OCI-LY7 (cell line): Measurements from ENCODE around the gene CDCA7L. TPM values are rescaled to one million over a fixed set of nuclear protein-coding genes. Genes with fewer than 3 reads are reported as not detected.

Experiments used
- BruUV-seq: library from RNA; stranded (reverse); fragments of 400-500 nt; replicated peaks from 2 replicates; lab custom pipeline; 2021; lab: Mats Ljungman, UMichigan
- CTCF ChIA-PET: fragments of 300-600 bp; sonication (Branson Sonifier 250); formaldehyde crosslinking; loops from one replicate; lab custom pipeline; 2022; ENCODE audit warnings: antibody characterized with exemption; ENCODE audit not compliant: unreplicated experiment; lab: Charles Lee
- POLR2A ChIA-PET: fragments of 300-600 bp; sonication (Branson Sonifier 250); formaldehyde crosslinking; loops from one replicate; lab custom pipeline; 2022; ENCODE audit warnings: antibody characterized with exemption; lab: Charles Lee
- DNase-seq: peaks from one replicate; pipeline ENCODE4 v3.0.0-alpha.2; 2015; ENCODE audit warnings: low spot score
- H2AFZ ChIP-seq: fragments of 200-600 bp; sonication (generic), shearing (Covaris generic); 2 replicates; pipeline ENCODE4 v1.6.1; 2014; ENCODE audit warnings: mild to moderate bottlenecking, antibody characterized with exemption, low read length, moderate library complexity
- H3K27ac ChIP-seq: fragments of 200-600 bp; sonication (generic); 2 replicates; pipeline ENCODE4 v1.5.1; 2014; ENCODE audit warnings: mixed run types, low read depth, mild to moderate bottlenecking, moderate library complexity, low read length, inconsistent platforms; ENCODE audit not compliant: poor library complexity, severe bottlenecking
- H3K36me3 ChIP-seq: fragments of 200-600 bp; sonication (generic); 2 replicates; pipeline ENCODE4 v1.6.1; 2014; ENCODE audit warnings: mild to moderate bottlenecking, antibody characterized with exemption, low read length, moderate library complexity, mixed read lengths; ENCODE audit not compliant: insufficient read depth
- H3K4me1 ChIP-seq: fragments of 200-600 bp; sonication (generic); 2 replicates; pipeline ENCODE4 v1.5.1; 2014; ENCODE audit warnings: mild to moderate bottlenecking, low read length; ENCODE audit not compliant: insufficient read depth, poor library complexity, severe bottlenecking
- H3K4me2 ChIP-seq: fragments of 200-600 bp; sonication (generic); 2 replicates; pipeline ENCODE4 v1.6.1; 2014; ENCODE audit warnings: mild to moderate bottlenecking, low read length
- H3K4me3 ChIP-seq: fragments of 200-600 bp; sonication (generic); 2 replicates; pipeline ENCODE4 v1.5.1; 2014; ENCODE audit warnings: mild to moderate bottlenecking, low read depth, low read length; ENCODE audit not compliant: poor library complexity, severe bottlenecking
- H3K79me2 ChIP-seq: fragments of 200-600 bp; sonication (generic); 2 replicates; pipeline ENCODE4 v1.6.1; 2016; ENCODE audit warnings: low read depth, mild to moderate bottlenecking, low read length, moderate library complexity, mixed read lengths; ENCODE audit not compliant: insufficient read depth
- H3K9me2 ChIP-seq: fragments of 200-600 bp; sonication (generic); 2 replicates; pipeline ENCODE4 v1.6.1; 2016; ENCODE audit warnings: mild to moderate bottlenecking, low read length, mixed read lengths; ENCODE audit not compliant: insufficient read depth
- H3K9me3 ChIP-seq: fragments of 200-600 bp; sonication (generic); 2 replicates; pipeline ENCODE4 v1.6.1; 2014; ENCODE audit warnings: mild to moderate bottlenecking, mixed run types, low read length, mixed read lengths
- H4K20me1 ChIP-seq: fragments of 200-600 bp; sonication (generic); 2 replicates; pipeline ENCODE4 v1.6.1; 2014; ENCODE audit warnings: mild to moderate bottlenecking, antibody characterized with exemption, low read length, moderate library complexity, mixed read lengths; ENCODE audit not compliant: insufficient read depth
- CTCF ChIP-seq: fragments of 200-600 bp; sonication (generic); conservative IDR thresholded peaks from 2 replicates; pipeline ENCODE4 v1.5.1; 2014; ENCODE audit warnings: mild to moderate bottlenecking, antibody characterized with exemption, low read length, moderate library complexity, mixed read lengths
- EZH2phosphoT487 ChIP-seq: fragments of 200-600 bp; sonication (generic); IDR thresholded peaks from 2 replicates; pipeline ENCODE4 v1.6.1; 2018; ENCODE audit warnings: low read depth, borderline replicate concordance, mild to moderate bottlenecking, mixed run types, antibody characterized with exemption, low read length, moderate library complexity, mixed read lengths
- intact Hi-C: fragments of 100-400 bp; cut with micrococcal nuclease; formaldehyde crosslinking; loops from one replicate; pipeline ENCODE4 v1.10.0; 2022; ENCODE audit not compliant: unreplicated experiment
- total RNA-seq, 2 experiments: library from RNA; depleted of rRNA in 1 of 2; stranded (reverse); fragments of >200 nt in 1 of 2; shearing (Covaris generic) in 1 of 2; gene quantifications; 2 replicates each; pipeline ENCODE4 v1.2.3, GENCODE V29; 2014 to 2022

Gene CDCA7L
- total RNA-seq, 2 experiments from 2014 or later: 155 to 173 TPM

- no peak for TF ChIP-seq CTCF
- TF ChIP-seq EZH2phosphoT487: no peak
- CTCF ChIA-PET: no interaction called here
- H3K4me1 ChIP-seq: peaks cover 9% of the 10 kb centered on the region
- no peaks in the 10 kb centered on the region for H3K9me2 ChIP-seq
- intact Hi-C loops: no loop called here
- no peak overlapping the region for H3K4me2 ChIP-seq
- H3K4me3 ChIP-seq: no peak overlapping the region
- DNase-seq: no peak
- no peak overlapping the region for H3K27ac ChIP-seq
- H3K79me2 ChIP-seq: peaks cover 100% of the 10 kb centered on the region
- H3K36me3 ChIP-seq: peaks cover 49% of the 10 kb centered on the region
- no peak overlapping the region for H2AFZ ChIP-seq
- POLR2A ChIA-PET: interaction anchor here (0.6 to 2.5 kb wide), 4 partner anchors 10 to 1189 kb away, joined by 3 to 7 read pairs (median 3); no protein-coding TSS in a partner anchor
- BruUV-seq: no TSS peak
- peaks cover 54% of the 10 kb centered on the region for H4K20me1 ChIP-seq
- H3K9me3 ChIP-seq: no peaks in the 10 kb centered on the region
Measured at GRCh38 chr7:21922605-21923004, 23.1 kb downstream of the CDCA7L start.

GRCh38 chr7:21920936-21921335 is 24.8 kb downstream of the CDCA7L start:
- DNase-seq: no peak
- peaks cover 100% of the 10 kb centered on the region for H3K79me2 ChIP-seq
- POLR2A ChIA-PET: interaction anchor here (0.6 to 2.5 kb wide), 4 partner anchors 10 to 31 kb away, joined by 3 to 7 read pairs (median 3); no protein-coding TSS in a partner anchor
- no peak overlapping the region for H3K4me2 ChIP-seq
- no peak overlapping the region for H3K4me3 ChIP-seq
- intact Hi-C loops: no loop called here
- no peaks in the 10 kb centered on the region for H3K9me3 ChIP-seq
- H3K9me2 ChIP-seq: no peaks in the 10 kb centered on the region
- no peak overlapping the region for H3K27ac ChIP-seq
- H4K20me1 ChIP-seq: peaks cover 54% of the 10 kb centered on the region
- TF ChIP-seq EZH2phosphoT487: no peak
- CTCF ChIA-PET: no interaction called here
- H3K4me1 ChIP-seq: peaks cover 18% of the 10 kb centered on the region
- no peak overlapping the region for H2AFZ ChIP-seq
- H3K36me3 ChIP-seq: peaks cover 49% of the 10 kb centered on the region
- no TSS peak for BruUV-seq

- Histone ChIP-seq H2AFZ (no peak overlapping the region), H3K36me3 (peaks cover 67% of the 10 kb centered on the region), H3K9me2 (no peaks in the 10 kb centered on the region), H3K9me3 (no peaks in the 10 kb centered on the region), H3K4me1 (peaks cover 45% of the 10 kb centered on the region), H3K4me2 (no peak overlapping the region), H3K4me3 (no peak overlapping the region), H3K27ac (no peak overlapping the region), H4K20me1 (peaks cover 47% of the 10 kb centered on the region), H3K79me2 (peaks cover 79% of the 10 kb centered on the region)
- POLR2A ChIA-PET: interaction anchor here (0.7 kb wide), 1 partner anchor 76 kb away, joined by 3 read pairs; no protein-coding TSS in a partner anchor
- intact Hi-C loops: no loop called here
- CTCF ChIA-PET: no interaction called here
- no TSS peak for BruUV-seq
- TF ChIP-seq EZH2phosphoT487 (no peak), CTCF (no peak)
- no peak for DNase-seq
Measured at GRCh38 chr7:21918216-21918615, 27.5 kb downstream of the CDCA7L start.
